ENCODE results near the gene SVOPL.

- TF ChIP-seq CTCF (IDR thresholded peaks at IDR 0.05; ENCODE audit: low read depth, low read length, missing input control) (no peak), ATF3 (IDR thresholded peaks at IDR 0.05) (no peak), TAF1 (conservative IDR thresholded peaks at IDR 0.05) (no peak), SP1 (IDR thresholded peaks at IDR 0.05) (no peak), GABPA (IDR thresholded peaks at IDR 0.05 in 1 of 2, conservative IDR thresholded peaks at IDR 0.05 in 1 of 2) (no peak), REST (IDR thresholded peaks at IDR 0.05) (no peak), JUND (IDR thresholded peaks at IDR 0.05) (no peak), MAX (IDR thresholded peaks at IDR 0.05) (no peak), RAD21 (IDR thresholded peaks at IDR 0.05) (no peak), ZBTB33 (IDR thresholded peaks at IDR 0.05) (no peak), RXRA (IDR thresholded peaks at IDR 0.05) (no peak), EGR1 (IDR thresholded peaks at IDR 0.05; ENCODE audit: low read depth in 2 of 2) (no peak)
Measured at GRCh38 chr7:138625849-138626230, 75.3 kb downstream of the SVOPL start.

Measured in liver (tissue), 3 donors.